HepG2 (cell line): ENCODE results near the gene CDC6. TPM values are rescaled to one million over a fixed set of nuclear protein-coding genes. Genes with fewer than 3 reads are reported as not detected.

Source experiments
- CBX1 ChIP-seq: IDR thresholded peaks from one replicate; pipeline ENCODE4 v1.6.1; 2016; ENCODE audit warnings: antibody characterized with exemption, low read depth
- HMG20B ChIP-seq: conservative IDR thresholded peaks from 2 replicates; pipeline ENCODE4 v1.6.1; 2016; ENCODE audit warnings: missing genetic modification reagents, missing compliant biosample characterization
- ZNF10 ChIP-seq: sonication (generic); formaldehyde crosslinking; IDR thresholded peaks from 2 replicates; pipeline ENCODE4 v1.4.0; 2020; ENCODE audit warnings: mild to moderate bottlenecking, low read depth, missing genetic modification reagents, borderline replicate concordance
- polyA plus RNA-seq, 8 experiments: library from polyadenylated mRNA; depleted of rRNA in 3 of 8; stranded (reverse) in 7 of 8; unstranded in 1 of 8; fragments of >200 nt; fragmentation: Illumina TruSeq in 4 of 8; extraction: Trizol in 4 of 8; gene quantifications; 2 replicates each; pipeline versions ENCODE4 v1.2.1 to v1.2.3, GENCODE V29; 2011 to 2016; ENCODE audit warnings: low read depth in 4 of 8, missing spikeins in 1 of 8, mixed read lengths in 1 of 8; ENCODE audit not compliant: insufficient read depth in 1 of 8
- total RNA-seq, 5 experiments: library from RNA; depleted of rRNA; stranded (reverse); fragments of >200 nt; fragmentation: Illumina TruSeq; extraction: Trizol; gene quantifications; 2 replicates each; pipeline ENCODE4 v1.2.3, GENCODE V29; 2016; ENCODE audit warnings: low read depth in 1 of 5
- TF ChIP-seq, protein P1 (sequence below): sonication (generic); formaldehyde crosslinking; IDR thresholded peaks from 2 replicates; pipeline ENCODE4 v1.5.0; 2020; ENCODE audit warnings: mild to moderate bottlenecking, missing genetic modification reagents, borderline replicate concordance
- TF ChIP-seq, protein P2 (sequence below): sonication (generic); formaldehyde crosslinking; IDR thresholded peaks from 2 replicates; pipeline ENCODE4 v1.5.1; 2020; ENCODE audit warnings: mild to moderate bottlenecking, missing genetic modification reagents, moderate library complexity

The CDC6 gene
- total and polyA plus RNA-seq, 2 of the 13 experiments (the other 11 are each of a cell fraction or from before 2014, with no cell fraction given): 17.4 to 114 TPM

DNA sequence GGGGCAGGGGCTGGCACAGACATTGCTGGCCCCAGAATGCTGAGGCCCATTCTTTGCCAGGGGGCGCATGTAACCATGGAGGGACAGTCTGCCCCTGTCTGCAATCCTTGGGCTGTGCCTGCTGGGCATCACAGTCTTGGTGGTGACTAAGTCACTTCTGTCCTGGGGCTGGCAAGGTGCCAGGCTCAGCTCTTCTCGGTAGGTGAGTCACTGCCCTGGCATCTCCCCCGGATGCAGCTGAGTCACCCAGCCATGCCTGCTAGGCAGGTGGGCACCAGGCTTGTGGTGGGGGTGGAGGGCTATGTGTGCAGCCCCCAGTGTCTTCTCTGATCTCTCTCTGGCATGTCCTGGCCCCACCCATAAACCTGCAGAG is 26.9 kb downstream of the CDC6 start (continued):
- TF ChIP-seq, protein P1, sequence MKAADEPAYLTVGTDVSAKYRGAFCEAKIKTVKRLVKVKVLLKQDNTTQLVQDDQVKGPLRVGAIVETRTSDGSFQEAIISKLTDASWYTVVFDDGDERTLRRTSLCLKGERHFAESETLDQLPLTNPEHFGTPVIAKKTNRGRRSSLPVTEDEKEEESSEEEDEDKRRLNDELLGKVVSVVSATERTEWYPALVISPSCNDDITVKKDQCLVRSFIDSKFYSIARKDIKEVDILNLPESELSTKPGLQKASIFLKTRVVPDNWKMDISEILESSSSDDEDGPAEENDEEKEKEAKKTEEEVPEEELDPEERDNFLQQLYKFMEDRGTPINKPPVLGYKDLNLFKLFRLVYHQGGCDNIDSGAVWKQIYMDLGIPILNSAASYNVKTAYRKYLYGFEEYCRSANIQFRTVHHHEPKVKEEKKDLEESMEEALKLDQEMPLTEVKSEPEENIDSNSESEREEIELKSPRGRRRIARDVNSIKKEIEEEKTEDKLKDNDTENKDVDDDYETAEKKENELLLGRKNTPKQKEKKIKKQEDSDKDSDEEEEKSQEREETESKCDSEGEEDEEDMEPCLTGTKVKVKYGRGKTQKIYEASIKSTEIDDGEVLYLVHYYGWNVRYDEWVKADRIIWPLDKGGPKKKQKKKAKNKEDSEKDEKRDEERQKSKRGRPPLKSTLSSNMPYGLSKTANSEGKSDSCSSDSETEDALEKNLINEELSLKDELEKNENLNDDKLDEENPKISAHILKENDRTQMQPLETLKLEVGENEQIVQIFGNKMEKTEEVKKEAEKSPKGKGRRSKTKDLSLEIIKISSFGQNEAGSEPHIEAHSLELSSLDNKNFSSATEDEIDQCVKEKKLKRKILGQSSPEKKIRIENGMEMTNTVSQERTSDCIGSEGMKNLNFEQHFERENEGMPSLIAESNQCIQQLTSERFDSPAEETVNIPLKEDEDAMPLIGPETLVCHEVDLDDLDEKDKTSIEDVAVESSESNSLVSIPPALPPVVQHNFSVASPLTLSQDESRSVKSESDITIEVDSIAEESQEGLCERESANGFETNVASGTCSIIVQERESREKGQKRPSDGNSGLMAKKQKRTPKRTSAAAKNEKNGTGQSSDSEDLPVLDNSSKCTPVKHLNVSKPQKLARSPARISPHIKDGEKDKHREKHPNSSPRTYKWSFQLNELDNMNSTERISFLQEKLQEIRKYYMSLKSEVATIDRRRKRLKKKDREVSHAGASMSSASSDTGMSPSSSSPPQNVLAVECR (CRISPR knock-in tag): no peak
- TF ChIP-seq HMG20B (CRISPR knock-in tag) (no peak), ZNF10 (no peak), CBX1 (no peak)
- TF ChIP-seq, protein P2, sequence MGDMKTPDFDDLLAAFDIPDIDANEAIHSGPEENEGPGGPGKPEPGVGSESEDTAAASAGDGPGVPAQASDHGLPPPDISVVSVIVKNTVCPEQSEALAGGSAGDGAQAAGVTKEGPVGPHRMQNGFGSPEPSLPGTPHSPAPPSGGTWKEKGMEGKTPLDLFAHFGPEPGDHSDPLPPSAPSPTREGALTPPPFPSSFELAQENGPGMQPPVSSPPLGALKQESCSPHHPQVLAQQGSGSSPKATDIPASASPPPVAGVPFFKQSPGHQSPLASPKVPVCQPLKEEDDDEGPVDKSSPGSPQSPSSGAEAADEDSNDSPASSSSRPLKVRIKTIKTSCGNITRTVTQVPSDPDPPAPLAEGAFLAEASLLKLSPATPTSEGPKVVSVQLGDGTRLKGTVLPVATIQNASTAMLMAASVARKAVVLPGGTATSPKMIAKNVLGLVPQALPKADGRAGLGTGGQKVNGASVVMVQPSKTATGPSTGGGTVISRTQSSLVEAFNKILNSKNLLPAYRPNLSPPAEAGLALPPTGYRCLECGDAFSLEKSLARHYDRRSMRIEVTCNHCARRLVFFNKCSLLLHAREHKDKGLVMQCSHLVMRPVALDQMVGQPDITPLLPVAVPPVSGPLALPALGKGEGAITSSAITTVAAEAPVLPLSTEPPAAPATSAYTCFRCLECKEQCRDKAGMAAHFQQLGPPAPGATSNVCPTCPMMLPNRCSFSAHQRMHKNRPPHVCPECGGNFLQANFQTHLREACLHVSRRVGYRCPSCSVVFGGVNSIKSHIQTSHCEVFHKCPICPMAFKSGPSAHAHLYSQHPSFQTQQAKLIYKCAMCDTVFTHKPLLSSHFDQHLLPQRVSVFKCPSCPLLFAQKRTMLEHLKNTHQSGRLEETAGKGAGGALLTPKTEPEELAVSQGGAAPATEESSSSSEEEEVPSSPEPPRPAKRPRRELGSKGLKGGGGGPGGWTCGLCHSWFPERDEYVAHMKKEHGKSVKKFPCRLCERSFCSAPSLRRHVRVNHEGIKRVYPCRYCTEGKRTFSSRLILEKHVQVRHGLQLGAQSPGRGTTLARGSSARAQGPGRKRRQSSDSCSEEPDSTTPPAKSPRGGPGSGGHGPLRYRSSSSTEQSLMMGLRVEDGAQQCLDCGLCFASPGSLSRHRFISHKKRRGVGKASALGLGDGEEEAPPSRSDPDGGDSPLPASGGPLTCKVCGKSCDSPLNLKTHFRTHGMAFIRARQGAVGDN: peak; percentile 34; the same call in 1 of the 2 replicates
